ENCODE measurements around the gene STARD9.
"Not testable (repeated sequence)": the region's sequence is repeated elsewhere in the genome, so short reads cannot be mapped to it uniquely, and the experiment has no call there.

STARD9 gene

DNA sequence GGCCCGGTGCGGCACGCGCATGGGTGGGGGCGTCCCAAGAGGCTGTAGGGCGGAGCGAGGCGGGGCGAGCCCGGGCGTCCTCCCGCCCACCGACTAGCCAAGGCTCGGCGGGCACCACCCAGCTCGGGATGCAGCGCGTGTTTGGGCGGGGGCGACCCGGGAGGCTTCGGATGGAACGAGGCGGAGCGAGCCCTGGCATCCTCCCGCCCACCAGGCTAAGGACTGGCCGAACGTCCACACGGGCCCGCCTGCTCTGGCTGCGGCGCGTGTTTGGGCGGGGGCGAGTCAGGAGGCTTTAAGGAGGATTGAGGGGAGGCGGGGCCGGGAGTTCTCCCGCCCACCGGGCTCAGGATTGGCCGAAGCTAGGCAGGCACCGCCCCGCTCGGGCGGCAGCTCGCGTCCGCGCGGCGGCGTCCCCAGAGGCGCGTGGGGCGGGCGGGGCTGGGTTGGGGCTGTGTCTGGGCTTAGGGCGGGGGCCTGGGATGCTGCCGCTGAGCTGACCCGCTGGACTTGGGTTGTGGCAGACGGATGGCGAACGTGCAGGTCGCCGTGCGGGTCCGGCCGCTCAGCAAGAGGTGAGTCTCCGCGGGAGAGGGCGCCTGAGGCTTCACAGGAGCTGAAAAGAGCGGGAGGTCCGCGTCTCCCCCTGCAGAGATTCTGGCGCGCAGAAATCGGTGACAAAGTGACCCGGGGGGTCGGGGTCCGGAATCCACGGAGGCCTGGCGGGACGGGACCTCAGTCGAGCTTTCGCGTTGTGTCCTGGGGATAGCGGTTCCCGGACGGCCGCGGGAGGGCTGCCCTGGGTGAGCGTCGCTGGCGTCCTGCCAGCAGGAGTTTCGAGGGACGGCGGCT, at the start of gene STARD9:
Gene STARD9 (plus strand): TSS at position 419 of the 852 bp plus-strand sequence. CDS start 110 bp downstream, at position 529.
- peak; percentile 90 to 96 for DNase-seq (ENCODE audit: low read depth in 2 of 2)

DNA sequence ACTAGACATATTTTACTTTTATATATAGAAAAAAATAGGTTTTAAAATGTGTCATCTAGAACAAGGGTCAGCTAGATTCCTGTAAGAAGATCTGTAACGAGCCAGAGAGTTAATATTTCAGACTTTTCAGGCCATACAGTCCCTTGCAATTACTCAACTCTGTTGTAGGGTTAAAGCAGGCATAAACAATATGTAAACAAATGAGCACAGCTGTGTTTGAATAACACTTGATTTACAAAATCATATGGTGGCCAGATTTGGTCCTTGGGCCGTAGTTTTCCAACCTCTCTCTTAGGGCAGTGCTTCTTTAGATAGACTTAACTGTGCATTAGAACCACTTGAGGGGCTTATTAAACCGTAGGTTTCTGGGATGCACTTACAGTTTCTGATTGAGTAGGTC, 46.4 kb upstream of the STARD9 start:
- no peak for DNase-seq (ENCODE audit: low read depth in 2 of 2)

GRCh38 chr15:42533246-42533645, 42.2 kb upstream of the STARD9 start:
- DNase-seq (ENCODE audit: low read depth in 2 of 2) = no peak

DNA sequence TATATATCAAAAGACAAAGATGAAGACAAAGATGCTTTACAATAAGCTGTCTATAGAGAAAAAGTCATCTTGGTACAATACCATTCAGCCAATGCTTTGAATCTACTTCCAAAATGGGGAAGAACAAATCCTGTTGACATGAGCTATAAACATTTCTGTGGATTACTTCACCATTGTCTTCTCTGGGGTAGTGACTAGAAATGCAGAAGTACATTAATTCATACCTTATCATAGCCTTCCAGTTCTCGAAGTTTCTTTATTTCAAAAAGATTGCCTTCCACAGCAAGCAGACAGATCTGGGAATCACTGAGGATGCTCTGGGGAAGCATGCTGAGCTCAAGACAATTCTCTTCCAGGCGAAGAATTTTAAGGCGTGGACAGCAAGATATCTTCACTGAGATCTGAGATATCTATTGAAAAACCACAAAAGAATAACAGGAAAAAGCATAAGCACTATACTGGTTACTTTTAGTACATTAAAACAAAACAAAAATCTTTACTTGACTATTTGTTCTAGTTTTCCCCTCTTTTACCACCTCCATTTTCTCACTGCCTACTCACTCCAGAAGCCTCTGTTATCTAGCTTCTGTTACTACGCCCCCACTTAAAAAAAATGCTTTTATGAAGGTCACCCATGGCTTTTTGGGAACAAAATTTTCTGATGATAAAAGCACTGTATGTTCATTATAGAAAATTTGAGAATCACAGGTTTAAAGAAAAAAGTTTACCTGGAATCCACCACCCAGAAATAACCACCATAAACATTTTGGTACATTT, 30.4 kb upstream of the STARD9 start:
- DNase-seq (ENCODE audit: low read depth in 2 of 2) = no peak

- DNase-seq (ENCODE audit: low read depth in 2 of 2) = no peak
Observed at GRCh38 chr15:42547918-42548248, 27.5 kb upstream of the STARD9 start.

DNA sequence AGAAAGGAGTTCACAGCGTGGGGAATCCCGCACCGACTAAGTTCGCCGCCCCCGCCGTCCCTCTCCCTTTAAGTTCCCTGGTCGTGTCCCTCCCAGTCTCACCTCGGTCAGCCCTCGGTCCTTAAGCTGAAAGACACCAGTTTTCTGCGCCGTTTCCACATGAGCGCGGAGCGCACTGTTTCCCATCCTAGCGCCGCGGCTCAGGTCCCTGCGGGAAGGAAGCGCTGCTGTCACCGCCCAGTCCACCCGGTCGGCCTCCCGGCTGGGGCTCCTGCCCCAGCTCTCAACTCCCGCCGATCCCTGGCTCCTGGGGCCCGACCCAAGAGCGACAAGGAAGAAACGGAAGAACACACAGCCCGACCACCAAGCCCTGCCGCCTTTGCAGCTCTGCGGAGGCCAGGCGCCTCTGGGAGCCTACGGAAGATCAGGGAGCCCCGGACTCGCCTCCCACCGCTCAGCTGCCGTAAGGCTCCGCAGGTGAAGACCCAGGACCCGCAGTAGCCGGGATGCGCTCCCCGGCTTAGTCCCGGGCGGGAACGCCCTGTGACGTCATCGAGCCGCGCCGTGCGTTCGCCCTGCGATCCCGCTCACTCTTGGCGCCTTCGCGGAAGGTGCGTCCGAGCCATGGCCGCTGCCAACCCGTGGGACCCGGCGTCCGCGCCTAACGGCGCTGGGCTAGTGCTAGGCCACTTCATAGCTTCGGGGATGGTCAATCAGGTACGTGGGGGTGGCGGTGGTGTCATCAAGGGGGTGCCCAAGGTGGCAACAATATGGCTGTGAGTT, 27.0 kb upstream of the STARD9 start, which contains the start of the genes HAUS2 and LRRC57:
Gene HAUS2 (plus strand): TSS at position 590 of the 783 bp plus-strand sequence. CDS start 35 bp downstream, at position 625.
Gene LRRC57 (minus strand): TSS at position 545 of the 783 bp plus-strand sequence. CDS start 359 bp downstream, at position 186.
- peak; percentile 81 to 86 for DNase-seq (ENCODE audit: low read depth in 2 of 2)

DNA sequence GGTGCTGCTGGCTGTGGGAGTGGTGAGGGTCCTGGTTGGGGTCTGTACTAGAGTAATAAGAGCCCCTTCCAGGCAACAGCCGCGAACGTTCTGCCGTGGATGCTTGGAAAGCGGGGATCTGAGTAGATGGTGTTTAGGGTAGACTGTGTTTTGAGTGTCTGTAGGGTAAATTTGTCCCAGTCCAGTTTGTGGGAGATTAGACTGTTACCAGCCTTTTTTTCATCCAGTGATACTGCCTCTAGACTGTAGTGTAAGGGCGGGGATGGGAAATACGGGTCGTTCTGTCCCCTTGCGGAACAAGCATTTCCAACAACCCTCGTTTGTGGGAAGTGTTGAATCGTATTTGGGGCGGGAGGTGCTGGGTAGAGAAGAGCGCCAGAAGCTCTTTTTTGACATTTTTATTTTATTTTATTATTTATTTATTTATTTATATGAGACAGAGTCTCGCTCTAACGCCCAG, 26.3 kb upstream of the STARD9 start:
- DNase-seq (ENCODE audit: low read depth in 2 of 2) = peak in 1 of 2 experiments; percentile 5

DNA sequence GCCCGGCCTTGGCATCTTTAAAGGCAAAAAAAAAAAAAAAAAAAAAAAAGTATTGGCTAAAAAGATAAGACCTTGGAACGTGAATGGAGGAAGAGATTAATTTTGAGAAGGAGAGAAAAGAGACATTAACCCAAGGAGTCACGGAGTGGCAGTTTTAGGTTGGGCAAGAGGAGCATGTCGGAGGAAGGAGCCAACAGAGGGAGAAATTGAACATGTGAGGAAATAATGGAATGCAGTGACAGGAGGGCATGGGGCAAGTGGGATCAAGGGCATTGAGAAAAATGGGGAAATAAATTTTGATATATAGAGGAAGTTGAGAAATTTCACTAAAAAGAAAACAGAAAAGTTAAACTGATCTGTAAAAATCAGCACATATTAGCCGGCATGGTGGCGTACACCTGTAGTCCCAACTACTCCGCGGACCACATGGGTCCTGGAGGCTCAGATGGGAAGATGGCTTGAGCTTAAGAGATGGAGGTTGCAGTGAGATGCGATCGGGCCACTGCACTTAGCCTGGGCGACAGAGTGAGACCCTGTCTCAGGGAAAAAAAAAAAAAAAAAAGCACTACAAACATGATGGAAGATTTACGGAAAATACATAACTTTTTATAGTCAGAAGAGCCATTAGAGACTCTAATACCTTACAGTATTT, 25.5 kb upstream of the STARD9 start:
- DNase-seq (ENCODE audit: low read depth in 2 of 2) = no peak

DNA sequence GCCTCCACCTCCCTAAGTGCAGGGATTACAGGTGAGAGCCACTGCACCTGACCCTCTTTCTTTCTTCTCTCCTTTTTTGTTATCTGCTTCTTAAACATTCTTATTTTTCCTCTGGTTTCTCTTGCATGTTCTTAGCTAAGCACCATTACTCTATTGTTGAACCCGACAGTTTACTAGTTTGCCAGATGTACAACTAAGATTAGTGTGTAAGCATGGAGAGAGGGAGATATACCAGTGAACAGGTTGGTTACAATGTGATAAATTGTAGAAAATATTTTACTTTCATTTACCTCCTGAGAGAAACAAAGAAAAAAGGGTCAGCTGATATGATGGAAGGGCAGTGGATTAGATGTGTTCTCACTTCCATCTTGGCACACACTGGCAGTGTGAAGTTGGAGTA, 21.9 kb upstream of the STARD9 start:
- DNase-seq (ENCODE audit: low read depth in 2 of 2) = no peak

GRCh38 chr15:42556550-42557207, 18.7 kb upstream of the STARD9 start:
- not testable (repeated sequence) for DNase-seq (ENCODE audit: low read depth in 2 of 2)

GRCh38 chr15:42558739-42559138, 16.7 kb upstream of the STARD9 start:
- DNase-seq (ENCODE audit: low read depth in 2 of 2) = no peak

DNA sequence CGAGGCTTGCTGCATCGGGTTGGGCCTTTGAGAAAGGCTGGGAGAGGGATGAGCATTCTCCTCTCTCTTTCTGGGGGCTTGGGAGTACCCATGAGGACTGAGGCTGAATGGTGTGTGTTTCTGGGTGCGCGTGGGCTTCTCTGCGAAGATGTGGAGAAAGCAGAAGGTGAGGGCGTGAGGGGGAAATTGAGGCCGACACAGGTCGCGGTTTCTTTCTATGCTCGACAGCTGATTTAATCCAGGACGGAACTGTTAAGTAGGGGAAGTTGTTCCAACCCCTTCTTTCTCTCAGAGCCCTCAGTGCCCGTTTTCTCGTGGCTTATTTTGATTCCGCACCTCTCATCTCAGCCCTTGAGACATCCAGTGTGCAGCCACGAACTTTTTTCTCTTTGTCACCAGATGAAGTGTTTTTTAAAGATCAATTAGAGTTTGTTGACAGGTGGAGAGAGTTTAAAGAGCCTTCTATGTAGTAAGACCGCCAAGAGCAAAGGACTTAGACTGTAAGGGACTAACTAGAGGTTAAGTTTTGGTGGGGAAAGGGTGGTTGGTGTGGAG, 711 bp downstream of the STARD9 start:
- no peak for DNase-seq (ENCODE audit: low read depth in 2 of 2)

- DNase-seq (ENCODE audit: low read depth in 2 of 2) = no peak
Observed at GRCh38 chr15:42576776-42577175, 1.4 kb downstream of the STARD9 start.

DNA sequence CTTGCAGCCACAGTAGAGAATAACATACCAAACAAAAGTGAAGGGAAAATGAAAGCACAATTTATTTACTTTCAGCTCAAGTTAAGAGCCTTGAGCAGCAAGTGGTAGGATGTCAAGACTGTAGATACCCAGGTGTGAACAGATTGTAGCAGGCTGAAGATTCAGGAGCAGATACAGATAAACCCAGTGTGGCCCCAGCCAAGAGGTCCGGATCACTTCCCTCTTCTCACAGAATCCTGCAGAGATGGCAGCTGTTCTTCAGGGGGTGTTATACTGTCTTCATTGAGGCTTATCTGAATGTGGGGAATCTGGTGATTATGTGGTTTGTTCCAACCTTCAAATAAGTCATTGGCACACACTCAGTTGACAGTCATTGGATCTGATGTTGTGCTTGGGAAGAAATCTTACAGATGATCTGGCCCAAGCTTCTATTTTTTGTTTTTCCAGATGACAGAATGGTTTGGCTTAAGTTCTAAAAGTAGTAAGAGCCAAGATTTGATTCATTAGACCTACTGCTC, 2.2 kb downstream of the STARD9 start:
- no peak for DNase-seq (ENCODE audit: low read depth in 2 of 2)

DNA sequence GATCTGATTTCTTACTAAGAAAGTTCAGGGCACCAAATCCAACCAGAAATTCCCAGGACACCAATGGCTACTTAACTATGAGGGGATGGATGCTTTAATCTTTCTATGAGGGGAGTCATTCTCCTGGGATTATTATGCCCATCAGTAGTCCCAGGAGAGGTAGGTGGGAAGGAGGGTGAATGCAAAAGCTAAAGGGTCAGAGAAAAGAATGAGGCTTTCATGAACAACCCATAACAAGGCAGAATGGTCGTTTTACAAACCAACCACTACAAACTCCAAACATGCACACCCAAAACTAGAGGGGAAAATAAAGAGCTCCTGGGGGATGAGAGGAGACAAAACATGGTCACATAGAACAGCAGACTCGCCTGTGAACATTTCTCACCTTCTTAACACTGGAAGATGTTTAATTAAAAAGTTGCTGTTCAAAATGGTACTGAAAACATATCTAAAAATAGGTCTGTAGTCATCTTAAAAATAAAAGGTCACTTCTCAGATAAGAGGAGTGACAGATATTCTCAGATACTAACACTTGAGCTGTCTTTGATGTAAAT, 3.7 kb downstream of the STARD9 start:
- DNase-seq (ENCODE audit: low read depth in 2 of 2) = no peak

GRCh38 chr15:42581272-42581730, 5.9 kb downstream of the STARD9 start:
- peak; percentile 57 to 72 for DNase-seq (ENCODE audit: low read depth in 2 of 2)

- no peak for DNase-seq (ENCODE audit: low read depth in 2 of 2)
Observed at GRCh38 chr15:42582569-42583375, 7.4 kb downstream of the STARD9 start.

- DNase-seq (ENCODE audit: low read depth in 2 of 2) = no peak
Observed at GRCh38 chr15:42584031-42584765, 8.8 kb downstream of the STARD9 start.

Measured in stimulated activated CD4-positive, alpha-beta T cell treated with anti-CD3 and anti-CD28 coated beads, Interleukin-12 subunit alpha, Interleukin-12 subunit beta, amount 100 ng/mL, for 24 hours (primary cell).